GM12872 (cell line): ENCODE data around the gene TIMP2.

Source experiments
- CTCF ChIP-seq: IDR thresholded peaks from 3 replicates; pipeline ENCODE4 v1.5.1; 2011; ENCODE audit warnings: low read depth, mild to moderate bottlenecking, low read length, moderate library complexity; ENCODE audit not compliant: insufficient read depth

TIMP2 gene

GRCh38 chr17:78898075-78898836, 26.9 kb downstream of the TIMP2 start:
- no peak for TF ChIP-seq CTCF

- no peak for TF ChIP-seq CTCF
Observed at GRCh38 chr17:78897664-78898047, 27.5 kb downstream of the TIMP2 start.

- TF ChIP-seq CTCF: no peak
Observed at GRCh38 chr17:78896834-78897663, 28.1 kb downstream of the TIMP2 start.

GRCh38 chr17:78896091-78896833, 28.9 kb downstream of the TIMP2 start:
- no peak for TF ChIP-seq CTCF

- TF ChIP-seq CTCF: no peak
Observed at GRCh38 chr17:78895322-78895721, 29.9 kb downstream of the TIMP2 start.

- TF ChIP-seq CTCF: no peak
Observed at GRCh38 chr17:78893684-78894083, 31.5 kb downstream of the TIMP2 start.

- no peak for TF ChIP-seq CTCF
Observed at GRCh38 chr17:78892936-78893379, 32.2 kb downstream of the TIMP2 start.
